A549 (cell line): Measurements from ENCODE around the gene ACE.

Experiments
- CTCF ChIP-seq: fragments of >200 bp; sonication (Bioruptor Twin); formaldehyde crosslinking; IDR thresholded peaks from 3 replicates; pipeline ENCODE4 v1.5.1; 2016
- HEYL ChIP-seq: fragments of 250-450 bp; sonication (Bioruptor Pico); IDR thresholded peaks from 2 replicates; pipeline ENCODE4 v1.8.0; 2021; ENCODE audit warnings: mild to moderate bottlenecking, moderate library complexity
- HOXA7 ChIP-seq: fragments of 250-450 bp; sonication (Bioruptor Pico); IDR thresholded peaks from 2 replicates; pipeline ENCODE4 v1.5.0; 2020; ENCODE audit warnings: mild to moderate bottlenecking, moderate library complexity
- JUNB ChIP-seq: fragments of >200 bp; sonication (Bioruptor Twin); formaldehyde crosslinking; IDR thresholded peaks from 2 replicates; pipeline ENCODE4 v1.6.1; 2016
- MAFK ChIP-seq: fragments of 450-650 bp; IDR thresholded peaks from 2 replicates; pipeline ENCODE4 v1.6.1; 2014; ENCODE audit not compliant: partially characterized antibody
- MAX ChIP-seq: IDR thresholded peaks from 2 replicates; pipeline ENCODE4 v1.6.1; 2012
- MYC ChIP-seq: IDR thresholded peaks from 2 replicates; pipeline ENCODE4 v1.6.1; 2012; ENCODE audit warnings: mild to moderate bottlenecking, inconsistent platforms, low read length, improper control_type of control experiment, borderline replicate concordance
- NR3C1 ChIP-seq: fragments of >200 bp; sonication (Bioruptor Twin); formaldehyde crosslinking; IDR thresholded peaks from 3 replicates; pipeline ENCODE4 v1.6.1; 2017
- PHF8 ChIP-seq: fragments of 200-600 bp; sonication (generic); IDR thresholded peaks from 2 replicates; pipeline ENCODE4 v1.6.1; 2016; ENCODE audit warnings: low read depth, mild to moderate bottlenecking, antibody characterized with exemption, moderate library complexity, borderline replicate concordance
- POLR2A ChIP-seq: IDR thresholded peaks from 2 replicates; pipeline ENCODE4 v1.6.1; 2012; ENCODE audit warnings: mild to moderate bottlenecking, low read length
- RARB ChIP-seq: fragments of 250-450 bp; sonication (Bioruptor Pico); IDR thresholded peaks from 2 replicates; pipeline ENCODE4 v1.8.0; 2021; ENCODE audit warnings: mild to moderate bottlenecking, moderate library complexity

GRCh38 chr17:63464691-63465236, 12.1 kb upstream of the ACE start:
- TF ChIP-seq POLR2A (no peak), HOXA7 (CRISPR knock-in tag) (no peak), MYC (no peak), CTCF (no peak), JUNB (no peak), HEYL (CRISPR knock-in tag) (no peak), MAFK (no peak), PHF8 (no peak), RARB (CRISPR knock-in tag) (no peak), MAX (no peak), NR3C1 (no peak)
